ENCODE data around the gene TMEM45B.
"Not testable (repeated sequence)": the region's sequence is repeated elsewhere in the genome, so short reads cannot be mapped to it uniquely, and the experiment has no call there.

DNA sequence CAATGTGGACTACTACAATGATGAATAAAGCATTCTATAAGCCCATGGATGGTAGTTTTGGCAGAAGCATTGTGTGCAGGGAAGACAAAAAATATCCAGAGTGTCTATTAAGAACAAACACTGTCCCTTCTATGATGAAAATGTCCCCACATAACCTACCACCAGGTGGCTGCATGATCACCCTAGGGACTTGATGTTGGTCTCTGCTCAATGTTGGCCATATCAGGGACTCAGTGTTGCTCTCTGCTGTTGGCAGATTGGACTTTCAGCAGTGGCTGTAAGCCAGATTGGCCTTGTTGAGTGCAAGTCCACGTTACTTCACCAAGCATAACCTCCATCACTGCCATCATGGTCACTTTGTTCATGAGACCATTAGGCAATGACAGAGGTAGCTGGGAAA is 44.2 kb upstream of the TMEM45B start:
- TF ChIP-seq CTCF (IDR thresholded peaks at IDR 0.05) = peak in 2 of 7 experiments; percentile 4 to 6
- TF ChIP-seq POLR2A (IDR thresholded peaks at IDR 0.05) = not testable (repeated sequence)
